ENCODE results near the gene NPPB. TPM values are rescaled to one million over a fixed set of nuclear protein-coding genes. Genes with fewer than 3 reads are reported as not detected.

The NPPB gene
- total and polyA plus RNA-seq, 2 of the 8 experiments (the other 6 are each of a cell fraction or from before 2014, with no cell fraction given) = 0.36 to 0.91 TPM

DNA sequence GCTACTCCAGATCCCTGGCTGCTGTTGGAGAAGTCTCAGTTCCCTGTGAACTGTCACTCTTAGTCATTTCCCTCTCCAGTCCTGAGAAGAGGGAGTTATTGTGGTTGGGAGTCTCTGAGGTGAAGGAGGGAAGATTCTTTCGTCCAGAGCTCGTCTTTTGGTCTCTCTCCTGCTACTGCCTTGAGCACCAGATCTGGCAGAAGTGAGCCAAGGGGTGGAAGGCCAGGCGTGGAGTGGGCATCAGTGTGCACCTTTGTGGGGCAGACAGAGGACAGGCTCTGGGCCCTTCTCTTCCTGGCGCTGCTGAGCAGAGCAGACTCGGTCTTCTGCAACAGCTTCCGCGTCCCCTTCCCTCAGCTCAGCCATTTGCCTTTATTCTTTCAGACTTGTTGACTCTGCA, 33.6 kb downstream of the NPPB start:
- no peak overlapping the region for H3K23ac ChIP-seq (ENCODE audit: insufficient read length)
- no peak overlapping the region for H3K18ac ChIP-seq (ENCODE audit: extremely low read depth, low read length)
- H3K27ac ChIP-seq (ENCODE audit: low read depth, low read length) = no peak overlapping the region
- whole genome bisulfite sequencing, 2 experiments (ENCODE audit: extremely low coverage in 1 of 2, insufficient coverage in 1 of 2, insufficient read length in 1 of 2, insufficient replicate concordance in 2 of 2, low coverage in 1 of 2, low lambda C conversion rate in 2 of 2, missing lambda C conversion rate in 1 of 2) = 98% methylated on average over 7 of the region's 7 CpGs; no CpG with 5 or more reads in 1 of the 2 experiments
- H3K27me3 ChIP-seq (replicated peaks in 1 of 4; ENCODE audit: control insufficient read depth in 3 of 4, extremely low read depth in 1 of 4, insufficient read depth in 3 of 4, low read length in 3 of 4) = no peaks in the 10 kb centered on the region
- ChIA-PET CTCF (ENCODE audit: partially characterized antibody) (interaction anchor here (0.6 to 1.3 kb wide), 2 partner anchors 11 to 64 kb away, joined by 3 to 9 read pairs; no protein-coding TSS in a partner anchor), POLR2A (ENCODE audit: partially characterized antibody) (interaction anchor here (1.0 to 1.4 kb wide), 6 partner anchors 9 to 155 kb away, joined by 3 to 5 read pairs (median 4); partner anchors contain the start of genes CLCN6, MFN2 and MTHFR)
- H3K56ac ChIP-seq (replicated peaks; ENCODE audit: insufficient read length, low read depth, low read length) = no peak overlapping the region
- peaks cover 31 to 57% (median 50%) of the 10 kb centered on the region in 4 experiments for H3K36me3 ChIP-seq (ENCODE audit: control insufficient read depth in 2 of 4, insufficient read depth in 4 of 4, low read length in 3 of 4)
- no peak overlapping the region for H3K4me3 ChIP-seq (ENCODE audit: extremely low read depth in 1 of 4, insufficient read depth in 2 of 4, low read depth in 3 of 4, low read length in 4 of 4)
- H4K20me1 ChIP-seq (replicated peaks in 1 of 2; ENCODE audit: control insufficient read depth in 1 of 2, insufficient read depth in 2 of 2, low read length in 2 of 2) = peaks cover 0 to 2% of the 10 kb centered on the region in 2 experiments
- H2AFZ ChIP-seq (ENCODE audit: low read length) = no peak overlapping the region
- H2BK12ac ChIP-seq (ENCODE audit: low read depth, low read length) = no peak overlapping the region
- H3K9ac ChIP-seq (replicated peaks in 1 of 4; ENCODE audit: extremely low read depth in 1 of 4, low read depth in 3 of 4, low read length in 3 of 4) = no peak overlapping the region
- no peak overlapping the region for H2AK5ac ChIP-seq (ENCODE audit: low read depth, low read length)
- no peak overlapping the region for H3K4me2 ChIP-seq (ENCODE audit: insufficient read depth in 1 of 2, low read depth in 2 of 2, low read length in 2 of 2)
- no peaks in the 10 kb centered on the region for H3K4me1 ChIP-seq (replicated peaks in 1 of 4; ENCODE audit: control insufficient read depth in 3 of 4, insufficient read depth in 4 of 4, low read length in 3 of 4)
- H2BK20ac ChIP-seq (ENCODE audit: low read length) = no peak overlapping the region
- FAIRE-seq = no peak
- H2BK5ac ChIP-seq (ENCODE audit: low read depth, low read length) = no peak overlapping the region
- no peak overlapping the region for H2BK15ac ChIP-seq (ENCODE audit: low read length)
- H4K91ac ChIP-seq (replicated peaks; ENCODE audit: insufficient read length, low read length) = no peak overlapping the region
- H2BK120ac ChIP-seq (replicated peaks; ENCODE audit: low read depth, low read length) = no peak overlapping the region
- no peak overlapping the region for H3K14ac ChIP-seq (ENCODE audit: insufficient read length)
- no peaks in the 10 kb centered on the region for H3K79me2 ChIP-seq (ENCODE audit: control insufficient read depth in 1 of 2, insufficient read depth in 2 of 2, low read length in 2 of 2)
- no peak overlapping the region for H4K5ac ChIP-seq (ENCODE audit: insufficient read length, low read depth, low read length)
- no peak for DNase-seq (ENCODE audit: low read depth in 1 of 2, low spot score in 2 of 2)
- H3K4ac ChIP-seq (replicated peaks; ENCODE audit: insufficient read length, low read depth, low read length) = no peak overlapping the region
- H4K8ac ChIP-seq (ENCODE audit: extremely low read depth, insufficient read depth, low read length) = no peak overlapping the region
- H3K79me1 ChIP-seq (ENCODE audit: low read depth, low read length) = no peaks in the 10 kb centered on the region; the same call in 1 of the 2 replicates
- no peaks in the 10 kb centered on the region for H3K23me2 ChIP-seq (ENCODE audit: low read depth, low read length)
- H3K9me3 ChIP-seq (ENCODE audit: insufficient read depth in 2 of 2, low read depth in 1 of 2, low read length in 1 of 2) = no peaks in the 10 kb centered on the region
- TF ChIP-seq KDM4A (IDR thresholded peaks at IDR 0.05; ENCODE audit: low read depth, low read length, severe bottlenecking) (no peak), TEAD4 (IDR thresholded peaks at IDR 0.05; ENCODE audit: low read depth, low read length) (no peak), KDM1A (IDR thresholded peaks at IDR 0.05; ENCODE audit: borderline replicate concordance, low read length) (no peak), CBX8 (IDR thresholded peaks at IDR 0.05; ENCODE audit: borderline replicate concordance, low read depth, low read length) (no peak), CTBP2 (IDR thresholded peaks at IDR 0.05; ENCODE audit: borderline replicate concordance, insufficient read depth, insufficient read length, low read length) (no peak), SIN3A (conservative IDR thresholded peaks at IDR 0.05 in 1 of 2, IDR thresholded peaks at IDR 0.05 in 1 of 2; ENCODE audit: low read depth in 1 of 2, low read length in 2 of 2) (no peak), TAF7 (optimal IDR thresholded peaks at IDR 0.05; ENCODE audit: borderline replicate concordance, low read depth, low read length) (no peak), POLR2A (IDR thresholded peaks at IDR 0.05; ENCODE audit: control extremely low read depth in 1 of 2, low read depth in 2 of 2, low read length in 2 of 2) (no peak), RBBP5 (IDR thresholded peaks at IDR 0.05; ENCODE audit: borderline replicate concordance, low read depth, low read length) (no peak), EGR1 (IDR thresholded peaks at IDR 0.05; ENCODE audit: borderline replicate concordance, low read depth, low read length) (no peak), RXRA (IDR thresholded peaks at IDR 0.05; ENCODE audit: insufficient read depth, low read depth, low read length) (no peak), HDAC2 (IDR thresholded peaks at IDR 0.05; ENCODE audit: borderline replicate concordance in 1 of 2, low read depth in 2 of 2, low read length in 2 of 2) (no peak)
- TF ChIP-seq, protein P1, sequence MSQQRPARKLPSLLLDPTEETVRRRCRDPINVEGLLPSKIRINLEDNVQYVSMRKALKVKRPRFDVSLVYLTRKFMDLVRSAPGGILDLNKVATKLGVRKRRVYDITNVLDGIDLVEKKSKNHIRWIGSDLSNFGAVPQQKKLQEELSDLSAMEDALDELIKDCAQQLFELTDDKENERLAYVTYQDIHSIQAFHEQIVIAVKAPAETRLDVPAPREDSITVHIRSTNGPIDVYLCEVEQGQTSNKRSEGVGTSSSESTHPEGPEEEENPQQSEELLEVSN (IDR thresholded peaks at IDR 0.05) = no peak

Measured in H1 (cell line).